ENCODE results near the gene COX6A2.

DNA sequence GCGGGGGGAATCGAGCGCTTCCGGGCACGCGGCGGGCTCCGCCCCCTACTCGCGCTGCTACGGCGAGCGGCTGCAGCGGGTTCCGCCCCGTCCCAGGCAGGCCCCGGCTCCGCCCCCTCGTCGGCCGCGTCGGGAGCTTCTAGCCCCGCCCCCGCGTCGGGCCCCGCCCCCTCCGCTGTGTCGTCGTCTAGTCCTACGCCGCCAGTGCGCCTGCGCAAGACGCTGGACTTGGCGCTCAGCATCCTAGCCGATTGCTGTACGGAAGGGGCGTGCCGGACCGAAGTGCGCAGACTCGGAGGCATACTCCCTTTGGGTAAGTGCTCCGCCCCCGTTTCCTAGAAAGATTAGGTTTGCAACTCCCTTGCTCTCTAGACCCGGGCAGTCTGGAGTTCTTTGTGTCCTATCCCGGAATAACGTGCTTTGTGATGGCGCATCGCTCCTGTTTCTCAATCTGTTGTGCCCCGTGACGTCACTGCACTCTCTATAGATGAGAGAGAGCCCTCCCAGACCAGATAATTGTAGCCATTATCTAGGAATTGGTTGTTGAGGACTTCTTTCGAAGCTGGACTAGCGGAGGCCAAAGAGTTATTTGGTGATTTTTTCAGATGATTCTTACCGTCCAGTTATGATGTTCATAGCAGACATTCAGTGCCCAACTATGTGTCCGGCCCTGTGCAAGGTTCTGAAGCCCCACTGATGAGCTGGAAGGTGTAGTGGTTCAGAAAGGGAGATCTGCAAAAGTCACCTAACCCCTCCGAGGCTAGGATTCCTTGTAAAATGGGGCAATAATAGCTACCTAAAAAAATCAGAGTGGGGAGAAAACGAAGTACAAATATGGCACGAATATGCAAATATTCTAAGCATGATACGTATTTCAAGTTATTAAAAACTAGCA, 31.8 kb upstream of the COX6A2 start:
- no peak for TF ChIP-seq EP300 (IDR thresholded peaks at IDR 0.05)
- TF ChIP-seq POLR2AphosphoS5 (IDR thresholded peaks at IDR 0.05) = peak; percentile 35 to 90 (median 80)
